ENCODE results near the gene PNMA8B. TPM values are rescaled to one million over a fixed set of nuclear protein-coding genes. Genes with fewer than 3 reads are reported as not detected.

Gene PNMA8B
- total RNA-seq, 1 donor from 2014 or later: 2.5 TPM

GRCh38 chr19:46478356-46478986 is 17.2 kb downstream of the PNMA8B start:
- Mint-ChIP-seq H3K27ac (ENCODE audit: unreplicated experiment) (peak overlapping the region; percentile 47), H3K9me3 (ENCODE audit: unreplicated experiment) (no peaks in the 10 kb centered on the region), H3K27me3 (ENCODE audit: unreplicated experiment) (no peaks in the 10 kb centered on the region), H3K4me1 (ENCODE audit: unreplicated experiment) (peaks cover 36% of the 10 kb centered on the region), H3K4me3 (ENCODE audit: unreplicated experiment) (no peak overlapping the region), H3K36me3 (ENCODE audit: unreplicated experiment) (no peaks in the 10 kb centered on the region)
- no peak for DNase-seq (ENCODE audit: extremely low spot score, unreplicated experiment)
- no peak for TF ChIP-seq CTCF (IDR thresholded peaks at IDR 0.05)

GRCh38 chr19:46475986-46476385 is 19.7 kb downstream of the PNMA8B start:
- Mint-ChIP-seq H3K27ac (ENCODE audit: unreplicated experiment) (no peak overlapping the region), H3K36me3 (ENCODE audit: unreplicated experiment) (no peaks in the 10 kb centered on the region), H3K27me3 (ENCODE audit: unreplicated experiment) (no peaks in the 10 kb centered on the region), H3K9me3 (ENCODE audit: unreplicated experiment) (no peaks in the 10 kb centered on the region), H3K4me1 (ENCODE audit: unreplicated experiment) (peaks cover 24% of the 10 kb centered on the region), H3K4me3 (ENCODE audit: unreplicated experiment) (no peak overlapping the region)
- DNase-seq (ENCODE audit: extremely low spot score, unreplicated experiment): no peak
- no peak for TF ChIP-seq CTCF (IDR thresholded peaks at IDR 0.05)

GRCh38 chr19:46474211-46474610 is 21.5 kb downstream of the PNMA8B start:
- Mint-ChIP-seq H3K36me3 (ENCODE audit: unreplicated experiment) (peaks cover 4% of the 10 kb centered on the region), H3K4me3 (ENCODE audit: unreplicated experiment) (no peak overlapping the region), H3K4me1 (ENCODE audit: unreplicated experiment) (peaks cover 24% of the 10 kb centered on the region), H3K27me3 (ENCODE audit: unreplicated experiment) (no peaks in the 10 kb centered on the region), H3K27ac (ENCODE audit: unreplicated experiment) (no peak overlapping the region), H3K9me3 (ENCODE audit: unreplicated experiment) (no peaks in the 10 kb centered on the region)
- TF ChIP-seq CTCF (IDR thresholded peaks at IDR 0.05): no peak
- DNase-seq (ENCODE audit: extremely low spot score, unreplicated experiment): no peak

- peak overlapping the region; percentile 38 for H3K4me3 Mint-ChIP-seq (ENCODE audit: unreplicated experiment)
- no peak for DNase-seq (ENCODE audit: extremely low spot score, unreplicated experiment)
Observed at GRCh38 chr19:46472592-46472991, 23.1 kb downstream of the PNMA8B start.

More at GRCh38 chr19:46472592-46472991, 23.1 kb downstream of the PNMA8B start:
- no peak for TF ChIP-seq CTCF (IDR thresholded peaks at IDR 0.05)
- Mint-ChIP-seq H3K27me3 (ENCODE audit: unreplicated experiment) (no peaks in the 10 kb centered on the region), H3K36me3 (ENCODE audit: unreplicated experiment) (peaks cover 4% of the 10 kb centered on the region), H3K27ac (ENCODE audit: unreplicated experiment) (no peak overlapping the region), H3K9me3 (ENCODE audit: unreplicated experiment) (no peaks in the 10 kb centered on the region), H3K4me1 (ENCODE audit: unreplicated experiment) (peaks cover 23% of the 10 kb centered on the region)
